PC-3 (cell line): ENCODE data around the gene SHQ1. TPM values are rescaled to one million over a fixed set of nuclear protein-coding genes. Genes with fewer than 3 reads are reported as not detected.

Source experiments
- ATAC-seq: fragments of 200-7000 bp; cut with Tn5 transposase; 2 replicates; pipeline ENCODE4 v1.9.1; 2020; ENCODE audit warnings: mild to moderate bottlenecking, moderate library complexity
- BruUV-seq: library from RNA; stranded (reverse); fragments of 400-500 nt; replicated peaks from 2 replicates; lab custom pipeline; 2021; lab: Mats Ljungman, UMichigan
- CTCF ChIA-PET: fragments of 300-600 bp; sonication (Branson Sonifier 250); formaldehyde crosslinking; loops from one replicate; lab custom pipeline; 2022; ENCODE audit warnings: antibody characterized with exemption; lab: Charles Lee
- POLR2A ChIA-PET: fragments of 300-600 bp; sonication (Branson Sonifier 250); formaldehyde crosslinking; loops from one replicate; lab custom pipeline; 2022; ENCODE audit warnings: antibody characterized with exemption; ENCODE audit not compliant: unreplicated experiment; lab: Charles Lee
- DNase-seq: peaks from one replicate; pipeline ENCODE4 v3.0.0-alpha.2; 2015
- H2AFZ ChIP-seq: fragments of 300-600 bp; sonication (generic); 2 replicates; pipeline ENCODE4 v1.6.0; 2016; ENCODE audit warnings: antibody characterized with exemption, low read length
- H3F3A ChIP-seq: fragments of 300-600 bp; sonication (generic); one replicate; pipeline ENCODE4 v1.6.0; 2017; ENCODE audit warnings: antibody characterized with exemption, low read length, control low read depth, mild to moderate bottlenecking; ENCODE audit not compliant: unreplicated experiment
- H3K27ac ChIP-seq: fragments of 300-600 bp; sonication (generic); 2 replicates; pipeline ENCODE4 v1.5.1; 2016; ENCODE audit warnings: mild to moderate bottlenecking, low read length
- H3K27me3 ChIP-seq: fragments of 300-600 bp; sonication (generic); 2 replicates; pipeline ENCODE4 v1.6.1; 2016; ENCODE audit warnings: low read length, mixed read lengths
- H3K36me3 ChIP-seq: fragments of 300-600 bp; sonication (generic); 2 replicates; pipeline ENCODE4 v1.6.1; 2016; ENCODE audit warnings: low read depth, mixed run types, low read length, mixed read lengths
- H3K4me1 ChIP-seq: fragments of 300-600 bp; sonication (generic); 2 replicates; pipeline ENCODE4 v1.5.1; 2016; ENCODE audit warnings: low read length; ENCODE audit not compliant: insufficient read depth
- H3K4me2 ChIP-seq: fragments of 300-600 bp; sonication (generic); 2 replicates; pipeline ENCODE4 v1.6.0; 2016; ENCODE audit warnings: low read length
- H3K4me3 ChIP-seq: fragments of 300-600 bp; sonication (generic); 2 replicates; pipeline ENCODE4 v1.5.1; 2016; ENCODE audit warnings: mild to moderate bottlenecking, low read length, mixed read lengths
- H3K79me2 ChIP-seq: fragments of 300-600 bp; sonication (generic); 2 replicates; pipeline ENCODE4 v1.6.1; 2017; ENCODE audit warnings: low read length, mixed read lengths
- H3K9ac ChIP-seq: fragments of 300-600 bp; sonication (generic); 2 replicates; pipeline ENCODE4 v1.6.0; 2016; ENCODE audit warnings: mild to moderate bottlenecking, low read length
- H3K9me2 ChIP-seq: fragments of 300-600 bp; sonication (generic); replicated peaks from 2 replicates; pipeline ENCODE4 v1.6.1; 2016; ENCODE audit warnings: mixed run types, low read length, mixed read lengths
- H3K9me3 ChIP-seq: fragments of 300-600 bp; sonication (generic); 2 replicates; pipeline ENCODE4 v1.6.1; 2016; ENCODE audit warnings: low read length, mixed read lengths
- H4K20me1 ChIP-seq: fragments of 300-600 bp; sonication (generic); 2 replicates; pipeline ENCODE4 v1.6.1; 2016; ENCODE audit warnings: low read length, mixed read lengths
- EZH2 ChIP-seq: fragments of 300-600 bp; sonication (generic); IDR thresholded peaks from one replicate; pipeline ENCODE4 v1.6.1; 2017; ENCODE audit warnings: antibody characterized with exemption, mild to moderate bottlenecking, low read length; ENCODE audit not compliant: unreplicated experiment
- EZH2phosphoT487 ChIP-seq: fragments of 300-600 bp; sonication (generic); IDR thresholded peaks from 2 replicates; pipeline ENCODE4 v1.6.1; 2018; ENCODE audit warnings: mild to moderate bottlenecking, antibody characterized with exemption, low read length, borderline replicate concordance
- intact Hi-C: fragments of 100-400 bp; cut with micrococcal nuclease; formaldehyde crosslinking; loops from 2 replicates; pipeline ENCODE4 v1.9.0; 2023
- total RNA-seq: library from RNA; depleted of rRNA; stranded (reverse); fragments of >200 nt; gene quantifications from 2 replicates; pipeline ENCODE4 v1.2.3, GENCODE V29; 2014
- TF ChIP-seq, protein P1 (sequence below): fragments of 300-600 bp; sonication (generic); conservative IDR thresholded peaks from 2 replicates; pipeline ENCODE4 v1.5.1; 2017; ENCODE audit warnings: antibody characterized with exemption, low read depth, mild to moderate bottlenecking, low read length

The SHQ1 gene
- total RNA-seq, 1 experiment from 2014 or later = 19.6 TPM

GRCh38 chr3:72745146-72745999, 102.9 kb downstream of the SHQ1 start:
- intact Hi-C loops = loop anchor here (5.0 to 10.0 kb wide), 2 partner anchors 83 to 301 kb away; partner anchors contain the start of gene RYBP
- no TSS peak for BruUV-seq
- no peak overlapping the region for H2AFZ ChIP-seq

DNA sequence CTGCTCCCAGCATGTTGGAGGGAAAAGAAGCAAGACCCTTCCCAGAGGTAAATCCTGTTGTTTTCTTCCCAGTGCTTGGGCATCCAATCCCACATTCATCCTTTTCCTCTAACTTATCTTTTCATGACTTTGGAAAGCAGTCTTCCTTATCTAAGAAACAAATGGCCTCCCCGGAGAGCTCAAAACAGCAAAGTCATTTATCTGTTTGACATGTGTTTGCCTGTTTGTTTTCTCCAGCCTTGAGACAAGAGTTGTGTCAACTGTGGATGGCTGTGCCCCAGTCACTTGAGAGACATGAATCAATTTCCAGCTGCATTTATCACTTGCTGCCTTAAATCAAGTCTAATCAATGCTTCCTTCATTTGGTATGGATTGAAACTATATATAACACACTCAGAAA, 103.9 kb downstream of the SHQ1 start:
- DNase-seq = no peak
- POLR2A ChIA-PET = no interaction called here
- Histone ChIP-seq H2AFZ (no peak overlapping the region), H3K4me1 (peaks cover 36% of the 10 kb centered on the region), H3K36me3 (no peaks in the 10 kb centered on the region), H3K9ac (no peak overlapping the region), H3K27ac (no peak overlapping the region), H3K4me2 (no peak overlapping the region), H4K20me1 (no peaks in the 10 kb centered on the region), H3F3A (peaks cover 5% of the 10 kb centered on the region), H3K9me3 (no peaks in the 10 kb centered on the region), H3K27me3 (no peaks in the 10 kb centered on the region), H3K79me2 (no peaks in the 10 kb centered on the region), H3K9me2 (no peaks in the 10 kb centered on the region), H3K4me3 (no peak overlapping the region)
- TF ChIP-seq, protein P1, sequence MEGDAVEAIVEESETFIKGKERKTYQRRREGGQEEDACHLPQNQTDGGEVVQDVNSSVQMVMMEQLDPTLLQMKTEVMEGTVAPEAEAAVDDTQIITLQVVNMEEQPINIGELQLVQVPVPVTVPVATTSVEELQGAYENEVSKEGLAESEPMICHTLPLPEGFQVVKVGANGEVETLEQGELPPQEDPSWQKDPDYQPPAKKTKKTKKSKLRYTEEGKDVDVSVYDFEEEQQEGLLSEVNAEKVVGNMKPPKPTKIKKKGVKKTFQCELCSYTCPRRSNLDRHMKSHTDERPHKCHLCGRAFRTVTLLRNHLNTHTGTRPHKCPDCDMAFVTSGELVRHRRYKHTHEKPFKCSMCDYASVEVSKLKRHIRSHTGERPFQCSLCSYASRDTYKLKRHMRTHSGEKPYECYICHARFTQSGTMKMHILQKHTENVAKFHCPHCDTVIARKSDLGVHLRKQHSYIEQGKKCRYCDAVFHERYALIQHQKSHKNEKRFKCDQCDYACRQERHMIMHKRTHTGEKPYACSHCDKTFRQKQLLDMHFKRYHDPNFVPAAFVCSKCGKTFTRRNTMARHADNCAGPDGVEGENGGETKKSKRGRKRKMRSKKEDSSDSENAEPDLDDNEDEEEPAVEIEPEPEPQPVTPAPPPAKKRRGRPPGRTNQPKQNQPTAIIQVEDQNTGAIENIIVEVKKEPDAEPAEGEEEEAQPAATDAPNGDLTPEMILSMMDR = no peak
- TF ChIP-seq EZH2phosphoT487 (no peak), EZH2 (no peak)
- BruUV-seq = no TSS peak
- ATAC-seq = no peak
- intact Hi-C loops = loop anchor here (10.0 kb wide), 1 partner anchor 300 kb away; the partner anchor contains the start of gene RYBP
- CTCF ChIA-PET = no interaction called here

More at GRCh38 chr3:72745146-72745999, 102.9 kb downstream of the SHQ1 start:
- peaks cover 5% of the 10 kb centered on the region for H3F3A ChIP-seq
- peaks cover 26% of the 10 kb centered on the region for H3K4me1 ChIP-seq
- no peaks in the 10 kb centered on the region for H3K9me3 ChIP-seq
- peak; percentile 82 for ATAC-seq
- H3K27ac ChIP-seq = peak overlapping the region; percentile 77
- H3K79me2 ChIP-seq = no peaks in the 10 kb centered on the region
- DNase-seq = peak; percentile 72
- ChIA-PET POLR2A (no interaction called here), CTCF (no interaction called here)
- TF ChIP-seq EZH2phosphoT487 (no peak), EZH2 (no peak)
- peak overlapping the region; percentile 28; the same call in 1 of the 2 replicates for H3K4me2 ChIP-seq
- H3K9me2 ChIP-seq = no peaks in the 10 kb centered on the region
- H3K9ac ChIP-seq = no peak overlapping the region
- no peaks in the 10 kb centered on the region for H4K20me1 ChIP-seq
- no peaks in the 10 kb centered on the region for H3K36me3 ChIP-seq
- no peak overlapping the region for H3K4me3 ChIP-seq
- H3K27me3 ChIP-seq = no peaks in the 10 kb centered on the region

DNA sequence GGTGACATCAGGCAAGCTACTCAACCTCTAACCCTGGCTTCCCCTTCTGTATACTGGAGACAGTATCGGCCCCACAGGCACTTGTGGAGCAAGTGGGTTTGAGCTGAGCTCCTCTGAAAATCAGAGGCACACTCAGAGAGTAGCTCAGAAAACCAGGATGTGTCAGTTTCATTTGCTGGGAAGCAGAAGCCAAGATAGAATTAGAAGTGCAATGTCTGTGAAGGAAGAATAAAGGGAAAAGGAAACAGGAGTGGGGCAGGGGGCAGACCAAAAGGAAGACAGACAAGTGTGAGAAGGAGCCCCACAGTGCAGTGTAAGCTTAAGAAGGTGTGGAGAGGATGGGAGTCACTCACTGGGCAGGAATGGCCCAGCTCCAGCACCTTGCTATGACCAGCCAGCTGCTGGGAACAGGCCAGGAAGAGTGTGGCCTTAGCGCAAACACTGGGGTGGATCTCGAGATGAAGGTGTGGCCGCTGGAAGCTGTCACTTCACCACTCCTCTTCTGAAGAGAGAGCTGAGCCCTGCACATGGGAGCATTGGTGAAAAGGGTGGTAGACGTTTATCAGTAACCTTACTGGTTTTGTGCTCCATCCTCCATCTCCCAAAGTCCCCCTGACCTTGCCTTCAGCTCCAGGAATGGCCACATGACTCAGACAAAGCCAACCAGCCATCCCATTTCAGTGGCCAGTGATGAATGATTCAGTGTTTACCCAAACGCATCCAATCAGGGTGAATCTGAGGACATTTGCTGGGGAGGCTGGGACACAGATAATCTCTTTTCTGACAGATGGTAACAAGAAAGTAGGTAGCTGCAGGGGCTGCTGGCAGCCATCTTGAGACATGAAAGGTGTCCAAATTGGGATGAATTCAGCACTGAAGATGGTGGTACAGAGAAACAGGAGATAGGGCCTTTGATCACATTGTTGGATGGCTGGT, 108.4 kb downstream of the SHQ1 start:
- Histone ChIP-seq H3K36me3 (no peaks in the 10 kb centered on the region; the same call in 1 of the 2 replicates), H4K20me1 (no peaks in the 10 kb centered on the region), H3K9ac (no peak overlapping the region), H2AFZ (peak overlapping the region; percentile 37; the same call in 1 of the 2 replicates), H3K4me1 (peaks cover 12% of the 10 kb centered on the region), H3K4me3 (no peak overlapping the region), H3K9me3 (0 out of 2 replicates have a peak, but pooled peaks cover 3% of the 10 kb centered on the region), H3K9me2 (no peaks in the 10 kb centered on the region), H3K4me2 (no peak overlapping the region), H3K79me2 (no peaks in the 10 kb centered on the region), H3K27me3 (no peaks in the 10 kb centered on the region), H3K27ac (peak overlapping the region; percentile 32), H3F3A (no peaks in the 10 kb centered on the region)
- intact Hi-C loops = loop anchor here (10.0 kb wide), 1 partner anchor 295 kb away; the partner anchor contains the start of gene RYBP
- TF ChIP-seq, protein P1 = no peak
- TF ChIP-seq EZH2phosphoT487 (no peak), EZH2 (no peak)
- ChIA-PET CTCF (no interaction called here), POLR2A (no interaction called here)
- no TSS peak for BruUV-seq
- DNase-seq (peak; percentile 60), ATAC-seq (peak; percentile 80)
